ENCODE measurements around the gene FYN.

GRCh38 chr6:111911428-111911827 lies 38.2 kb upstream of the FYN start:
- TF ChIP-seq CTCF (IDR thresholded peaks at IDR 0.05) (no peak), POLR2A (IDR thresholded peaks at IDR 0.05) (no peak), EP300 (IDR thresholded peaks at IDR 0.05) (no peak)

All from tibial nerve (tissue), 4 donors.